ENCODE data around the gene IFT25.

DNA sequence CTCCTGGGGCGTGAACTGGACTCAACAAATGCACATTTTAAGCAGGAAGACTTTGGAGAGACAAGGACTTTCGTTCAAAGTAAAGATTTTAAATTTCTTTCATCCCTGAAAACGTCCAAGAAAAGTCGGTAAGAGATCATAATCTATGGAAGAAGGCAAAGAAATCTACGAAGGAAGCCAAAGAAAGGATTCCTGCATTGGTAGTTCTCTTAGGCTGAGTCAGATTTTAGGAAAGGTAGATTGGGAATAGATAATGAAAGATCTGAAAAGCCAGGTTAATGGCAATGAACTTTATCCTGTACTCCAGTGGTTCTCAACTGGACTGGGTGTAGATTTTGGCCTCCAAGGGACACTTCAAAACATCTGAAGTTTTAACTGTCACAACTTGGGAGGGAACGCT is 2.4 kb downstream of the IFT25 start:
- TF ChIP-seq MXI1 (conservative IDR thresholded peaks at IDR 0.05; ENCODE audit: poor library complexity, severe bottlenecking) (no peak), EZH2 (IDR thresholded peaks at IDR 0.05; ENCODE audit: borderline replicate concordance, insufficient read depth, low read length, poor library complexity, severe bottlenecking) (no peak), RAD21 (conservative IDR thresholded peaks at IDR 0.05) (no peak), POLR2AphosphoS5 (IDR thresholded peaks at IDR 0.05) (no peak), TAF1 (IDR thresholded peaks at IDR 0.05; ENCODE audit: low read depth) (no peak), SMC3 (conservative IDR thresholded peaks at IDR 0.05; ENCODE audit: poor library complexity) (no peak)
- TF ChIP-seq, protein P1, sequence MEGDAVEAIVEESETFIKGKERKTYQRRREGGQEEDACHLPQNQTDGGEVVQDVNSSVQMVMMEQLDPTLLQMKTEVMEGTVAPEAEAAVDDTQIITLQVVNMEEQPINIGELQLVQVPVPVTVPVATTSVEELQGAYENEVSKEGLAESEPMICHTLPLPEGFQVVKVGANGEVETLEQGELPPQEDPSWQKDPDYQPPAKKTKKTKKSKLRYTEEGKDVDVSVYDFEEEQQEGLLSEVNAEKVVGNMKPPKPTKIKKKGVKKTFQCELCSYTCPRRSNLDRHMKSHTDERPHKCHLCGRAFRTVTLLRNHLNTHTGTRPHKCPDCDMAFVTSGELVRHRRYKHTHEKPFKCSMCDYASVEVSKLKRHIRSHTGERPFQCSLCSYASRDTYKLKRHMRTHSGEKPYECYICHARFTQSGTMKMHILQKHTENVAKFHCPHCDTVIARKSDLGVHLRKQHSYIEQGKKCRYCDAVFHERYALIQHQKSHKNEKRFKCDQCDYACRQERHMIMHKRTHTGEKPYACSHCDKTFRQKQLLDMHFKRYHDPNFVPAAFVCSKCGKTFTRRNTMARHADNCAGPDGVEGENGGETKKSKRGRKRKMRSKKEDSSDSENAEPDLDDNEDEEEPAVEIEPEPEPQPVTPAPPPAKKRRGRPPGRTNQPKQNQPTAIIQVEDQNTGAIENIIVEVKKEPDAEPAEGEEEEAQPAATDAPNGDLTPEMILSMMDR (IDR thresholded peaks at IDR 0.05; ENCODE audit: poor library complexity, severe bottlenecking): no peak
- TF ChIP-seq, protein P2, sequence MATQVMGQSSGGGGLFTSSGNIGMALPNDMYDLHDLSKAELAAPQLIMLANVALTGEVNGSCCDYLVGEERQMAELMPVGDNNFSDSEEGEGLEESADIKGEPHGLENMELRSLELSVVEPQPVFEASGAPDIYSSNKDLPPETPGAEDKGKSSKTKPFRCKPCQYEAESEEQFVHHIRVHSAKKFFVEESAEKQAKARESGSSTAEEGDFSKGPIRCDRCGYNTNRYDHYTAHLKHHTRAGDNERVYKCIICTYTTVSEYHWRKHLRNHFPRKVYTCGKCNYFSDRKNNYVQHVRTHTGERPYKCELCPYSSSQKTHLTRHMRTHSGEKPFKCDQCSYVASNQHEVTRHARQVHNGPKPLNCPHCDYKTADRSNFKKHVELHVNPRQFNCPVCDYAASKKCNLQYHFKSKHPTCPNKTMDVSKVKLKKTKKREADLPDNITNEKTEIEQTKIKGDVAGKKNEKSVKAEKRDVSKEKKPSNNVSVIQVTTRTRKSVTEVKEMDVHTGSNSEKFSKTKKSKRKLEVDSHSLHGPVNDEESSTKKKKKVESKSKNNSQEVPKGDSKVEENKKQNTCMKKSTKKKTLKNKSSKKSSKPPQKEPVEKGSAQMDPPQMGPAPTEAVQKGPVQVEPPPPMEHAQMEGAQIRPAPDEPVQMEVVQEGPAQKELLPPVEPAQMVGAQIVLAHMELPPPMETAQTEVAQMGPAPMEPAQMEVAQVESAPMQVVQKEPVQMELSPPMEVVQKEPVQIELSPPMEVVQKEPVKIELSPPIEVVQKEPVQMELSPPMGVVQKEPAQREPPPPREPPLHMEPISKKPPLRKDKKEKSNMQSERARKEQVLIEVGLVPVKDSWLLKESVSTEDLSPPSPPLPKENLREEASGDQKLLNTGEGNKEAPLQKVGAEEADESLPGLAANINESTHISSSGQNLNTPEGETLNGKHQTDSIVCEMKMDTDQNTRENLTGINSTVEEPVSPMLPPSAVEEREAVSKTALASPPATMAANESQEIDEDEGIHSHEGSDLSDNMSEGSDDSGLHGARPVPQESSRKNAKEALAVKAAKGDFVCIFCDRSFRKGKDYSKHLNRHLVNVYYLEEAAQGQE (IDR thresholded peaks at IDR 0.05; ENCODE audit: borderline replicate concordance): no peak

All from neural cell (in vitro differentiated cells).